Measurements from ENCODE around the gene CT45A7.
"Not testable (repeated sequence)": the region's sequence is repeated elsewhere in the genome, so short reads cannot be mapped to it uniquely, and the experiment has no call there.

CT45A7 gene, protein sequence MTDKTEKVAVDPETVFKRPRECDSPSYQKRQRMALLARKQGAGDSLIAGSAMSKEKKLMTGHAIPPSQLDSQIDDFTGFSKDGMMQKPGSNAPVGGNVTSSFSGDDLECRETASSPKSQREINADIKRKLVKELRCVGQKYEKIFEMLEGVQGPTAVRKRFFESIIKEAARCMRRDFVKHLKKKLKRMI

DNA sequence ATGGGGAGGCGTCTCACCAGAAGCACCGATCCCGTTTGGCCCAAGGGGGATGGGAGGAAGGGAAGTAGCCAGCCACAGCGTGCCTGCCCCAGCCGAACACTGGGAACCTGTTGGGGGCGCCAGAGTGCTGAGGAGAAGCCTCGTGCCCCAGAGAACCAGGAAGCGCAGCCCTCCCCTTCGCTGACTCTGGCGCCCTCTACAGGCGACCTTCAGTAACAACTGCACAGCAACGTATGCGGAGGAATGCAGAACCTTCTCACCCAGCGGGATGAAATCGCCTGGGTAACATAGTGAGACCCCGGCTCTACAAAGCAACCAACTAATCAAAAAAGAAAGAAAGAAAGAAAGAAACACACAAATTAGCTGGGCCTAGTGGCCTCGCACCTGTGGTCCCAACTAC is at the start of gene CT45A7:
TSS of gene CT45A7 (minus strand) at position 101 of the 400 bp plus-strand sequence. CDS start 3,747 bp downstream, outside the sequence.
- DNase-seq; H3K36me3 Mint-ChIP-seq; H3K4me3 Mint-ChIP-seq; H3K9me3 Mint-ChIP-seq; H3K27me3 Mint-ChIP-seq; ATAC-seq (replicated peaks); H3K4me1 Mint-ChIP-seq; H3K27ac Mint-ChIP-seq: not testable (repeated sequence)

DNA sequence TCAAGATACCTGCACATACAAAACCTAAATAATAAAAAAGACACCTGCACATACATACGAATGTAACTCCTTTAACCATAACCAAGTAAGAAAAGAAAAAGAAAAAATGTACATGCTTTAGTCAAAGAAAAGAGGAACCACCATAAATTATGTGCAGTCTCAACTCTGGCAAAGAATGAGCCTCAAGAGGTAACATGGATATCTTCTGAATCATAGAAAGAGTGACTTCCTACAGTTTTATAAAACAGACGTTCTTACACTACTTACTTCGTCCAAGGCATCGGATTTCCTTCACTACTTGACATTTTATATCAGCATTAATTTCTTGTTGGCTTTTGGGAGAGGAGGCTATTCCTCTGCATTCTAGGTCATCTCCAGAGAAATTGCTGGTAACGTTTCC is 45.7 kb upstream of the CT45A7 start:
- DNase-seq; H3K4me1 Mint-ChIP-seq; H3K4me3 Mint-ChIP-seq; ATAC-seq (replicated peaks); H3K27me3 Mint-ChIP-seq; H3K27ac Mint-ChIP-seq; H3K9me3 Mint-ChIP-seq; H3K36me3 Mint-ChIP-seq: not testable (repeated sequence)

DNA sequence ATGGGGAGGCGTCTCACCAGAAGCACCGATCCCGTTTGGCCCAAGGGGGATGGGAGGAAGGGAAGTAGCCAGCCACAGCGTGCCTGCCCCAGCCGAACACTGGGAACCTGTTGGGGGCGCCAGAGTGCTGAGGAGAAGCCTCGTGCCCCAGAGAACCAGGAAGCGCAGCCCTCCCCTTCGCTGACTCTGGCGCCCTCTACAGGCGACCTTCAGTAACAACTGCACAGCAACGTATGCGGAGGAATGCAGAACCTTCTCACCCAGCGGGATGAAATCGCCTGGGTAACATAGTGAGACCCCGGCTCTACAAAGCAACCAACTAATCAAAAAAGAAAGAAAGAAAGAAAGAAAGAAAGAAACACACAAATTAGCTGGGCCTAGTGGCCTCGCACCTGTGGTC is 34.6 kb upstream of the CT45A7 start, which contains the start of gene CT45A9:
TSS of gene CT45A9 (minus strand) at position 101 of the 400 bp plus-strand sequence. CDS start 3,751 bp downstream, outside the sequence.
- H3K4me3 Mint-ChIP-seq, H3K27me3 Mint-ChIP-seq: not testable (repeated sequence)

DNA sequence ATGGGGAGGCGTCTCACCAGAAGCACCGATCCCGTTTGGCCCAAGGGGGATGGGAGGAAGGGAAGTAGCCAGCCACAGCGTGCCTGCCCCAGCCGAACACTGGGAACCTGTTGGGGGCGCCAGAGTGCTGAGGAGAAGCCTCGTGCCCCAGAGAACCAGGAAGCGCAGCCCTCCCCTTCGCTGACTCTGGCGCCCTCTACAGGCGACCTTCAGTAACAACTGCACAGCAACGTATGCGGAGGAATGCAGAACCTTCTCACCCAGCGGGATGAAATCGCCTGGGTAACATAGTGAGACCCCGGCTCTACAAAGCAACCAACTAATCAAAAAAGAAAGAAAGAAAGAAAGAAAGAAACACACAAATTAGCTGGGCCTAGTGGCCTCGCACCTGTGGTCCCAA is 17.4 kb upstream of the CT45A7 start, which contains the start of gene CT45A8:
TSS of gene CT45A8 (minus strand) at position 101 of the 400 bp plus-strand sequence. CDS start 3,755 bp downstream, outside the sequence.
- H3K4me1 Mint-ChIP-seq; ATAC-seq (replicated peaks); H3K4me3 Mint-ChIP-seq; H3K36me3 Mint-ChIP-seq; H3K27me3 Mint-ChIP-seq; H3K27ac Mint-ChIP-seq; DNase-seq; H3K9me3 Mint-ChIP-seq: not testable (repeated sequence)

More for the DNA sequence above, 34.6 kb upstream of the CT45A7 start, which contains the start of gene CT45A9:
- not testable (repeated sequence) for DNase-seq; H3K4me1 Mint-ChIP-seq; H3K9me3 Mint-ChIP-seq; H3K27ac Mint-ChIP-seq; ATAC-seq (replicated peaks); H3K36me3 Mint-ChIP-seq

DNA sequence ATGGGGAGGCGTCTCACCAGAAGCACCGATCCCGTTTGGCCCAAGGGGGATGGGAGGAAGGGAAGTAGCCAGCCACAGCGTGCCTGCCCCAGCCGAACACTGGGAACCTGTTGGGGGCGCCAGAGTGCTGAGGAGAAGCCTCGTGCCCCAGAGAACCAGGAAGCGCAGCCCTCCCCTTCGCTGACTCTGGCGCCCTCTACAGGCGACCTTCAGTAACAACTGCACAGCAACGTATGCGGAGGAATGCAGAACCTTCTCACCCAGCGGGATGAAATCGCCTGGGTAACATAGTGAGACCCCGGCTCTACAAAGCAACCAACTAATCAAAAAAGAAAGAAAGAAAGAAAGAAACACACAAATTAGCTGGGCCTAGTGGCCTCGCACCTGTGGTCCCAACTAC is 17.2 kb downstream of the CT45A7 start, which contains the start of gene CT45A2:
TSS of gene CT45A2 (minus strand) at position 101 of the 400 bp plus-strand sequence. CDS start 3,747 bp downstream, outside the sequence.
- not testable (repeated sequence) for H3K36me3 Mint-ChIP-seq; ATAC-seq (replicated peaks); H3K4me3 Mint-ChIP-seq; DNase-seq; H3K4me1 Mint-ChIP-seq; H3K9me3 Mint-ChIP-seq; H3K27me3 Mint-ChIP-seq; H3K27ac Mint-ChIP-seq

DNA sequence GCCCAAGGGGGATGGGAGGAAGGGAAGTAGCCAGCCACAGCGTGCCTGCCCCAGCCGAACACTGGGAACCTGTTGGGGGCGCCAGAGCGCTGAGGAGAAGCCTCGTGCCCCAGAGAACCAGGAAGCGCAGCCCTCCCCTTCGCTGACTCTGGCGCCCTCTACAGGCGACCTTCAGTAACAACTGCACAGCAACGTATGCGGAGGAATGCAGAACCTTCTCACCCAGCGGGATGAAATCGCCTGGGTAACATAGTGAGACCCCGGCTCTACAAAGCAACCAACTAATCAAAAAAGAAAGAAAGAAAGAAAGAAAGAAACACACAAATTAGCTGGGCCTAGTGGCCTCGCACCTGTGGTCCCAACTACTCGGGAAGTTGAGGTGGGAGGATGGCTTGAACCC is 34.4 kb downstream of the CT45A7 start, which contains the start of gene CT45A6:
TSS of gene CT45A6 (minus strand) at position 101 of the 400 bp plus-strand sequence. CDS start 3,794 bp downstream, outside the sequence.
- not testable (repeated sequence) for H3K27me3 Mint-ChIP-seq; H3K4me1 Mint-ChIP-seq; H3K9me3 Mint-ChIP-seq; H3K27ac Mint-ChIP-seq; H3K36me3 Mint-ChIP-seq; DNase-seq; ATAC-seq (replicated peaks); H3K4me3 Mint-ChIP-seq

DNA sequence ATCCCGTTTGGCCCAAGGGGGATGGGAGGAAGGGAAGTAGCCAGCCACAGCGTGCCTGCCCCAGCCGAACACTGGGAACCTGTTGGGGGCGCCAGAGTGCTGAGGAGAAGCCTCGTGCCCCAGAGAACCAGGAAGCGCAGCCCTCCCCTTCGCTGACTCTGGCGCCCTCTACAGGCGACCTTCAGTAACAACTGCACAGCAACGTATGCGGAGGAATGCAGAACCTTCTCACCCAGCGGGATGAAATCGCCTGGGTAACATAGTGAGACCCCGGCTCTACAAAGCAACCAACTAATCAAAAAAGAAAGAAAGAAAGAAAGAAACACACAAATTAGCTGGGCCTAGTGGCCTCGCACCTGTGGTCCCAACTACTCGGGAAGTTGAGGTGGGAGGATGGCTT is 51.7 kb downstream of the CT45A7 start, which contains the start of gene CT45A5:
TSS of gene CT45A5 (minus strand) at position 101 of the 400 bp plus-strand sequence. CDS start 3,774 bp downstream, outside the sequence.
- ATAC-seq (replicated peaks); H3K36me3 Mint-ChIP-seq; H3K27me3 Mint-ChIP-seq; H3K27ac Mint-ChIP-seq; H3K4me3 Mint-ChIP-seq; DNase-seq; H3K9me3 Mint-ChIP-seq; H3K4me1 Mint-ChIP-seq: not testable (repeated sequence)
